Measurements from ENCODE around the gene CCDC17. TPM values are rescaled to one million over a fixed set of nuclear protein-coding genes. Genes with fewer than 3 reads are reported as not detected.

The CCDC17 gene
- total and polyA plus RNA-seq, 2 of the 8 experiments (the other 6 are each of a cell fraction or from before 2014, with no cell fraction given) = 0.95 to 2.0 TPM

- no peak for TF ChIP-seq CHD7 (IDR thresholded peaks at IDR 0.05; ENCODE audit: insufficient replicate concordance, low read length)
- TF ChIP-seq TBP (IDR thresholded peaks at IDR 0.05; ENCODE audit: low read depth, low read length) = no peak
- TF ChIP-seq EGR1 (IDR thresholded peaks at IDR 0.05; ENCODE audit: borderline replicate concordance, low read depth, low read length) = no peak
- TF ChIP-seq RFX5 (IDR thresholded peaks at IDR 0.05; ENCODE audit: borderline replicate concordance, low read depth, low read length) = no peak
Observed at GRCh38 chr1:45630429-45630828, 6.6 kb upstream of the CCDC17 start (continued).
